ENCODE results near the gene SLC8A2. TPM values are rescaled to one million over a fixed set of nuclear protein-coding genes. Genes with fewer than 3 reads are reported as not detected.

Gene SLC8A2
- total and polyA plus RNA-seq, 2 of the 8 experiments (the other 6 are each of a cell fraction or from before 2014, with no cell fraction given): 7.3 to 12.4 TPM

GRCh38 chr19:47432091-47432490 is 39.6 kb downstream of the SLC8A2 start:
- Histone ChIP-seq H3K4me3 (ENCODE audit: extremely low read depth in 1 of 4, insufficient read depth in 2 of 4, low read depth in 3 of 4, low read length in 4 of 4) (no peak overlapping the region), H3K27ac (ENCODE audit: low read depth, low read length) (no peak overlapping the region), H3K23me2 (ENCODE audit: low read depth, low read length) (peaks cover 25% of the 10 kb centered on the region), H3K9me3 (ENCODE audit: insufficient read depth in 2 of 2, low read depth in 1 of 2, low read length in 1 of 2) (no peaks in the 10 kb centered on the region), H4K20me1 (replicated peaks in 1 of 2; ENCODE audit: control insufficient read depth in 1 of 2, insufficient read depth in 2 of 2, low read length in 2 of 2) (no peaks in the 10 kb centered on the region), H3K4me2 (ENCODE audit: insufficient read depth in 1 of 2, low read depth in 2 of 2, low read length in 2 of 2) (no peak overlapping the region), H3K23ac (ENCODE audit: insufficient read length) (no peak overlapping the region), H2BK20ac (ENCODE audit: low read length) (no peak overlapping the region), H3K27me3 (replicated peaks in 1 of 4; ENCODE audit: control insufficient read depth in 3 of 4, extremely low read depth in 1 of 4, insufficient read depth in 3 of 4, low read length in 3 of 4) (peaks cover 0 to 25% (median 18%) of the 10 kb centered on the region in 4 experiments; a peak in 6 of 7 replicates), H3K4ac (replicated peaks; ENCODE audit: insufficient read length, low read depth, low read length) (no peak overlapping the region), H3K79me1 (ENCODE audit: low read depth, low read length) (no peaks in the 10 kb centered on the region), H2AK5ac (ENCODE audit: low read depth, low read length) (no peak overlapping the region), H3K36me3 (ENCODE audit: control insufficient read depth in 2 of 4, insufficient read depth in 4 of 4, low read length in 3 of 4) (no peaks in the 10 kb centered on the region), H3K56ac (replicated peaks; ENCODE audit: insufficient read length, low read depth, low read length) (no peak overlapping the region), H2AFZ (ENCODE audit: low read length) (no peak overlapping the region), H3K18ac (ENCODE audit: extremely low read depth, low read length) (no peak overlapping the region), H2BK15ac (ENCODE audit: low read length) (no peak overlapping the region), H3K14ac (ENCODE audit: insufficient read length) (no peak overlapping the region), H4K8ac (ENCODE audit: extremely low read depth, insufficient read depth, low read length) (no peak overlapping the region), H2BK12ac (ENCODE audit: low read depth, low read length) (no peak overlapping the region; the same call in 1 of the 2 replicates), H2BK5ac (ENCODE audit: low read depth, low read length) (no peak overlapping the region), H2BK120ac (replicated peaks; ENCODE audit: low read depth, low read length) (no peak overlapping the region), H3K9ac (replicated peaks in 1 of 4; ENCODE audit: extremely low read depth in 1 of 4, low read depth in 3 of 4, low read length in 3 of 4) (no peak overlapping the region), H3K79me2 (ENCODE audit: control insufficient read depth in 1 of 2, insufficient read depth in 2 of 2, low read length in 2 of 2) (no peaks in the 10 kb centered on the region), H3K4me1 (replicated peaks in 1 of 4; ENCODE audit: control insufficient read depth in 3 of 4, insufficient read depth in 4 of 4, low read length in 3 of 4) (peaks cover 0 to 23% (median 14%) of the 10 kb centered on the region in 4 experiments; a peak in 5 of 7 replicates), H4K5ac (ENCODE audit: insufficient read length, low read depth, low read length) (no peak overlapping the region), H4K91ac (replicated peaks; ENCODE audit: insufficient read length, low read length) (no peak overlapping the region)
- no peak for FAIRE-seq
- TF ChIP-seq GABPA (IDR thresholded peaks at IDR 0.05; ENCODE audit: borderline replicate concordance, insufficient read depth, low read length): no peak
- 85% methylated on average over 17 of the region's 18 CpGs; no CpG with 5 or more reads in 1 of the 2 experiments for WGBS, 2 experiments (ENCODE audit: extremely low coverage in 1 of 2, insufficient coverage in 1 of 2, insufficient read length in 1 of 2, insufficient replicate concordance in 2 of 2, low coverage in 1 of 2, low lambda C conversion rate in 2 of 2, missing lambda C conversion rate in 1 of 2)
- POLR2A ChIA-PET (ENCODE audit: partially characterized antibody): no interaction called here
- CTCF ChIA-PET (ENCODE audit: partially characterized antibody): interaction anchor here (1.1 to 24.5 kb wide), 8 partner anchors 41 to 312 kb away, joined by 3 to 436 read pairs (median 8); partner anchors contain the start of genes EHD2, KPTN and SLC8A2
- DNase-seq (ENCODE audit: low read depth in 1 of 2, low spot score in 2 of 2): no peak
